H1 (cell line): Measurements from ENCODE around the gene BICDL1. TPM values are rescaled to one million over a fixed set of nuclear protein-coding genes. Genes with fewer than 3 reads are reported as not detected.

Experiments used
- CTCF ChIA-PET: fragments of 300-600 bp; sonication (Branson Sonifier 250); formaldehyde crosslinking; loops from one replicate; lab custom pipeline; 2021; ENCODE audit not compliant: partially characterized antibody; lab: Charles Lee
- POLR2A ChIA-PET: fragments of 300-600 bp; sonication (Branson Sonifier 250); formaldehyde crosslinking; loops from one replicate; lab custom pipeline; 2021; ENCODE audit warnings: inconsistent platforms; ENCODE audit not compliant: partially characterized antibody; lab: Charles Lee
- DNase-seq, 2 experiments: peaks; one replicate each; pipeline versions ENCODE4 v3.0.0 to v3.0.0-alpha.2; 2010 to 2022; ENCODE audit warnings: low spot score in 2 of 2, low read depth in 1 of 2, mixed read lengths in 1 of 2
- FAIRE-seq: peaks from 2 replicates; lab custom pipeline; 2011; peaks lifted over from hg19 to GRCh38; lab: Jason Lieb, UNC
- H2AFZ ChIP-seq: 2 replicates; pipeline ENCODE4 v1.8.1; 2012; ENCODE audit warnings: low read length, inconsistent platforms
- H2AK5ac ChIP-seq: 2 replicates; pipeline ENCODE4 v1.6.1; 2013; ENCODE audit warnings: low read depth, low read length
- H2BK120ac ChIP-seq: replicated peaks from 2 replicates; pipeline ENCODE3; 2013; ENCODE audit warnings: low read depth, low read length, inconsistent platforms
- H2BK12ac ChIP-seq: 2 replicates; pipeline ENCODE4 v1.6.1; 2013; ENCODE audit warnings: low read depth, low read length
- H2BK15ac ChIP-seq: 2 replicates; pipeline ENCODE4 v1.6.1; 2013; ENCODE audit warnings: low read length
- H2BK20ac ChIP-seq: 2 replicates; pipeline ENCODE4 v1.6.1; 2013; ENCODE audit warnings: low read length
- H2BK5ac ChIP-seq: 2 replicates; pipeline ENCODE4 v1.6.1; 2013; ENCODE audit warnings: low read depth, low read length
- H3K14ac ChIP-seq: 2 replicates; pipeline ENCODE4 v1.6.1; 2013; ENCODE audit warnings: inconsistent platforms; ENCODE audit not compliant: insufficient read length
- H3K18ac ChIP-seq: 2 replicates; pipeline ENCODE4 v1.6.1; 2013; ENCODE audit warnings: low read length; ENCODE audit errors: extremely low read depth
- H3K23ac ChIP-seq: 2 replicates; pipeline ENCODE4 v1.6.1; 2013; ENCODE audit warnings: inconsistent platforms; ENCODE audit not compliant: insufficient read length
- H3K23me2 ChIP-seq: 2 replicates; pipeline ENCODE4 v1.6.1; 2013; ENCODE audit warnings: low read depth, low read length
- H3K27ac ChIP-seq: 2 replicates; pipeline ENCODE4 v1.6.1; 2011; ENCODE audit warnings: low read depth, low read length, inconsistent platforms
- H3K27me3 ChIP-seq, 4 experiments: replicated peaks in 1 of 4; 1 replicate in 1 of 4; 2 replicates in 3 of 4; pipeline versions ENCODE4 v1.6.1 to v1.8.1; 2011 to 2013; ENCODE audit warnings: low read length in 3 of 4, mild to moderate bottlenecking in 3 of 4, inconsistent platforms in 2 of 4, mixed read lengths in 2 of 4, moderate library complexity in 1 of 4; ENCODE audit not compliant: control insufficient read depth in 3 of 4, insufficient read depth in 3 of 4; ENCODE audit errors: extremely low read depth in 1 of 4
- H3K36me3 ChIP-seq, 4 experiments: 2 replicates each; pipeline versions ENCODE4 v1.6.1 to v1.8.1; 2011 to 2013; ENCODE audit warnings: mild to moderate bottlenecking in 4 of 4, low read length in 3 of 4, moderate library complexity in 2 of 4, control low read depth in 1 of 4, inconsistent platforms in 1 of 4; ENCODE audit not compliant: insufficient read depth in 4 of 4, control insufficient read depth in 2 of 4
- H3K4ac ChIP-seq: replicated peaks from 2 replicates; pipeline ENCODE3; 2013; ENCODE audit warnings: low read length, low read depth, mixed read lengths, inconsistent platforms; ENCODE audit not compliant: insufficient read length
- H3K4me1 ChIP-seq, 4 experiments: replicated peaks in 1 of 4; 1 replicate in 1 of 4; 2 replicates in 3 of 4; pipeline versions ENCODE4 v1.6.1 to v1.8.1; 2011 to 2013; ENCODE audit warnings: low read length in 3 of 4, inconsistent platforms in 2 of 4, mixed read lengths in 1 of 4; ENCODE audit not compliant: insufficient read depth in 4 of 4, control insufficient read depth in 3 of 4
- H3K4me2 ChIP-seq, 2 experiments: 2 replicates each; pipeline versions ENCODE4 v1.6.1 to v1.8.1; 2011 to 2013; ENCODE audit warnings: low read depth in 2 of 2, low read length in 2 of 2, control low read depth in 1 of 2, inconsistent platforms in 1 of 2, mild to moderate bottlenecking in 1 of 2; ENCODE audit not compliant: insufficient read depth in 1 of 2
- H3K4me3 ChIP-seq, 4 experiments: fragments of 200-600, 300-600 bp in 1 of 4; sonication (generic), shearing (Covaris generic), sonication (Bioruptor Twin) in 1 of 4; 2 replicates each; pipeline versions ENCODE4 v1.5.1 to v1.8.1; 2011 to 2016; ENCODE audit warnings: low read length in 4 of 4, low read depth in 3 of 4, control low read depth in 2 of 4, inconsistent platforms in 2 of 4, mild to moderate bottlenecking in 2 of 4, mixed read lengths in 1 of 4, moderate library complexity in 1 of 4; ENCODE audit not compliant: insufficient read depth in 2 of 4; ENCODE audit errors: extremely low read depth in 1 of 4
- H3K56ac ChIP-seq: replicated peaks from 2 replicates; pipeline ENCODE3; 2013; ENCODE audit warnings: low read depth, mild to moderate bottlenecking, mixed read lengths, low read length, inconsistent platforms; ENCODE audit not compliant: insufficient read length
- H3K79me1 ChIP-seq: 2 replicates; pipeline ENCODE4 v1.6.1; 2013; ENCODE audit warnings: low read depth, low read length, control low read depth
- H3K79me2 ChIP-seq, 2 experiments: 2 replicates each; pipeline versions ENCODE4 v1.6.1 to v1.8.1; 2012 to 2013; ENCODE audit warnings: low read length in 2 of 2, mild to moderate bottlenecking in 2 of 2, inconsistent platforms in 1 of 2; ENCODE audit not compliant: insufficient read depth in 2 of 2, control insufficient read depth in 1 of 2
- H3K9ac ChIP-seq, 4 experiments: replicated peaks in 1 of 4; 1 replicate in 1 of 4; 2 replicates in 3 of 4; pipeline versions ENCODE4 v1.6.1 to v1.8.1; 2011 to 2013; ENCODE audit warnings: low read depth in 3 of 4, low read length in 3 of 4, control low read depth in 2 of 4, mild to moderate bottlenecking in 2 of 4, moderate library complexity in 2 of 4, inconsistent platforms in 1 of 4; ENCODE audit errors: extremely low read depth in 1 of 4
- H3K9me3 ChIP-seq, 2 experiments: 2 replicates each; pipeline versions ENCODE4 v1.6.1 to v1.8.1; 2012 to 2013; ENCODE audit warnings: mild to moderate bottlenecking in 2 of 2, moderate library complexity in 2 of 2, control low read depth in 1 of 2, inconsistent platforms in 1 of 2, low read depth in 1 of 2, low read length in 1 of 2, mixed read lengths in 1 of 2; ENCODE audit not compliant: insufficient read depth in 2 of 2
- H4K20me1 ChIP-seq, 2 experiments: replicated peaks in 1 of 2; 2 replicates each; pipeline versions ENCODE3 to v1.8.1; 2011 to 2013; ENCODE audit warnings: inconsistent platforms in 2 of 2, low read length in 2 of 2, mild to moderate bottlenecking in 1 of 2; ENCODE audit not compliant: insufficient read depth in 2 of 2, control insufficient read depth in 1 of 2
- H4K5ac ChIP-seq: 2 replicates; pipeline ENCODE4 v1.6.1; 2013; ENCODE audit warnings: low read length, low read depth, mixed read lengths, inconsistent platforms; ENCODE audit not compliant: insufficient read length
- H4K8ac ChIP-seq: 2 replicates; pipeline ENCODE4 v1.8.0; 2013; ENCODE audit warnings: mild to moderate bottlenecking, moderate library complexity, low read length, inconsistent platforms; ENCODE audit not compliant: insufficient read depth; ENCODE audit errors: extremely low read depth
- H4K91ac ChIP-seq: replicated peaks from 2 replicates; pipeline ENCODE3; 2013; ENCODE audit warnings: low read length, mixed read lengths, inconsistent platforms; ENCODE audit not compliant: insufficient read length
- CBX5 ChIP-seq: fragments of 300-800, 300-1000 bp; sonication (generic); IDR thresholded peaks from 2 replicates; pipeline ENCODE4 v1.7.1; 2016; ENCODE audit warnings: antibody characterized with exemption, low read length, low read depth
- CREB1 ChIP-seq: IDR thresholded peaks from 2 replicates; pipeline ENCODE4 v1.6.1; 2012; ENCODE audit warnings: inconsistent platforms
- HDAC6 ChIP-seq: IDR thresholded peaks from one replicate; pipeline ENCODE4 v1.7.1; 2012; ENCODE audit warnings: low read depth, mild to moderate bottlenecking, inconsistent platforms, low read length, moderate library complexity
- JUND ChIP-seq: IDR thresholded peaks from 2 replicates; pipeline ENCODE4 v1.6.1; 2011; ENCODE audit warnings: mild to moderate bottlenecking, improper control_type of control experiment, low read length
- RFX5 ChIP-seq: IDR thresholded peaks from 2 replicates; pipeline ENCODE4 v1.6.1; 2011; ENCODE audit warnings: low read depth, low read length, improper control_type of control experiment, borderline replicate concordance
- SP1 ChIP-seq: IDR thresholded peaks from 2 replicates; pipeline ENCODE4 v1.6.1; 2011; ENCODE audit warnings: low read depth, low read length
- WGBS, 2 experiments: shearing (Covaris generic) in 1 of 2; methylation state at CpG; one replicate each; pipeline versions ENCODE4 v1.1.6 to v1.1.7; 2013 to 2015; ENCODE audit warnings: low lambda C conversion rate in 2 of 2, mixed read lengths in 2 of 2, inconsistent platforms in 1 of 2, low coverage in 1 of 2, missing lambda C conversion rate in 1 of 2; ENCODE audit not compliant: insufficient replicate concordance in 2 of 2, insufficient coverage in 1 of 2, insufficient read length in 1 of 2; ENCODE audit errors: extremely low coverage in 1 of 2, missing lambda C conversion rate in 1 of 2; 5-methylcytosine and 5-hydroxymethylcytosine counted together
- polyA plus RNA-seq, 7 experiments: library from polyadenylated mRNA; depleted of rRNA in 3 of 7; stranded (reverse) in 5 of 7; unstranded in 2 of 7; fragments of >200 nt in 5 of 7; fragments of 200-250 nt in 2 of 7; gene quantifications; 1 replicate in 5 of 7; 2 replicates in 1 of 7; 4 replicates in 1 of 7; pipeline versions ENCODE4 v1.2.1 to v1.2.3, GENCODE V29; 2011 to 2013; ENCODE audit warnings: missing spikeins in 2 of 7, mixed read lengths in 2 of 7
- total RNA-seq: library from RNA; stranded (reverse); fragmentation: NEBNext Ultra II Directional; extraction: Animal tissue kit (Norgen Biotek cat#: 25700); gene quantifications from 2 replicates; pipeline ENCODE4 v1.2.1, GENCODE V29; 2021

The BICDL1 gene
- total and polyA plus RNA-seq, 2 of the 8 experiments (the other 6 are each of a cell fraction or from before 2014, with no cell fraction given): 17.2 to 25.9 TPM

- TF ChIP-seq SP1 (no peak), JUND (no peak), RFX5 (peak; percentile 72; the same call in 1 of the 2 replicates), HDAC6 (no peak), CBX5 (no peak), CREB1 (0 out of 2 replicates have a peak, but pooled peaks have one; percentile 39)
- H2BK120ac ChIP-seq: no peak overlapping the region
- no peaks in the 10 kb centered on the region; a peak in 1 of 8 replicates for H3K36me3 ChIP-seq
- H3K4ac ChIP-seq: no peak overlapping the region
- no peaks in the 10 kb centered on the region for H3K79me1 ChIP-seq
- H3K14ac ChIP-seq: no peak overlapping the region
- peaks cover 0 to 2% (median 0%) of the 10 kb centered on the region in 4 experiments; a peak in 1 of 7 replicates for H3K4me1 ChIP-seq
- no peak overlapping the region for H3K56ac ChIP-seq
- H4K8ac ChIP-seq: no peak overlapping the region
- no peak overlapping the region for H2AFZ ChIP-seq
- DNase-seq: no peak
- H3K4me2 ChIP-seq: no peak overlapping the region
- H3K4me3 ChIP-seq: no peak overlapping the region
- ChIA-PET CTCF (no interaction called here), POLR2A (no interaction called here)
- H3K23ac ChIP-seq: no peak overlapping the region
- no peak overlapping the region for H4K91ac ChIP-seq
- no peaks in the 10 kb centered on the region for H3K27me3 ChIP-seq
- no peak overlapping the region for H2BK5ac ChIP-seq
- no peak overlapping the region for H2BK20ac ChIP-seq
- no peaks in the 10 kb centered on the region for H3K79me2 ChIP-seq
- H2BK15ac ChIP-seq: no peak overlapping the region
- H3K9me3 ChIP-seq: no peaks in the 10 kb centered on the region
- H2AK5ac ChIP-seq: no peak overlapping the region
- no peaks in the 10 kb centered on the region for H4K20me1 ChIP-seq
- H2BK12ac ChIP-seq: no peak overlapping the region
- no peak overlapping the region for H4K5ac ChIP-seq
- no peak overlapping the region for H3K27ac ChIP-seq
- H3K9ac ChIP-seq: no peak overlapping the region
- no peaks in the 10 kb centered on the region for H3K23me2 ChIP-seq
- WGBS, 2 experiments: 91% methylated on average over 10 of the region's 10 CpGs; no CpG with 5 or more reads in 1 of the 2 experiments
- FAIRE-seq: no peak
- H3K18ac ChIP-seq: no peak overlapping the region
These were observed 23.1 kb downstream of the BICDL1 start for GRCh38 chr12:120012067-120012621.
